H9 (cell line): ENCODE measurements around the gene PIP4P1. TPM values are rescaled to one million over a fixed set of nuclear protein-coding genes. Genes with fewer than 3 reads are reported as not detected.

ENCODE experiments used
- DNase-seq: peaks from one replicate; pipeline ENCODE4 v3.0.0-alpha.2; 2017
- H2AFZ ChIP-seq: one replicate; pipeline ENCODE4 v1.6.1; 2013; ENCODE audit warnings: mild to moderate bottlenecking, low read length, control low read depth, moderate library complexity
- H2AK5ac ChIP-seq: 2 replicates; pipeline ENCODE4 v1.6.1; 2013; ENCODE audit warnings: low read length, control low read depth, mixed read lengths; ENCODE audit not compliant: insufficient read length
- H2BK120ac ChIP-seq: one replicate; pipeline ENCODE4 v1.6.1; 2013; ENCODE audit warnings: low read depth, mild to moderate bottlenecking, low read length, control low read depth, inconsistent platforms; ENCODE audit not compliant: poor library complexity, severe bottlenecking
- H2BK12ac ChIP-seq: 2 replicates; pipeline ENCODE4 v1.6.1; 2013; ENCODE audit warnings: low read length, control low read depth, mixed read lengths, low read depth; ENCODE audit not compliant: insufficient read length
- H2BK15ac ChIP-seq: 2 replicates; pipeline ENCODE4 v1.6.1; 2013; ENCODE audit warnings: low read depth, low read length, control low read depth
- H2BK20ac ChIP-seq: one replicate; pipeline ENCODE4 v1.6.1; 2013; ENCODE audit warnings: low read depth, mild to moderate bottlenecking, low read length, control low read depth, inconsistent platforms; ENCODE audit not compliant: poor library complexity, severe bottlenecking
- H2BK5ac ChIP-seq: 2 replicates; pipeline ENCODE4 v1.6.1; 2013; ENCODE audit warnings: low read length, control low read depth, mixed read lengths; ENCODE audit not compliant: insufficient read length
- H3K14ac ChIP-seq: 2 replicates; pipeline ENCODE4 v1.6.1; 2013; ENCODE audit warnings: low read length, control low read depth; ENCODE audit not compliant: insufficient read depth
- H3K18ac ChIP-seq: 2 replicates; pipeline ENCODE4 v1.6.1; 2013; ENCODE audit warnings: low read depth, mild to moderate bottlenecking, mixed read lengths, low read length, control low read depth; ENCODE audit not compliant: insufficient read length
- H3K23ac ChIP-seq: 2 replicates; pipeline ENCODE4 v1.6.1; 2013; ENCODE audit warnings: low read length, control low read depth, mixed read lengths, low read depth; ENCODE audit not compliant: insufficient read length
- H3K23me2 ChIP-seq: 2 replicates; pipeline ENCODE4 v1.6.1; 2013; ENCODE audit warnings: low read depth, mild to moderate bottlenecking, mixed read lengths, low read length, control low read depth; ENCODE audit not compliant: insufficient read length, poor library complexity, severe bottlenecking
- H3K27ac ChIP-seq: 2 replicates; pipeline ENCODE4 v1.5.1; 2013; ENCODE audit warnings: low read length, control low read depth, mixed read lengths, low read depth; ENCODE audit not compliant: insufficient read length
- H3K27me3 ChIP-seq: 2 replicates; pipeline ENCODE4 v1.6.1; 2013; ENCODE audit warnings: low read length, control low read depth, inconsistent platforms; ENCODE audit not compliant: insufficient read depth
- H3K4ac ChIP-seq: 2 replicates; pipeline ENCODE4 v1.6.1; 2013; ENCODE audit warnings: low read depth, mild to moderate bottlenecking, control low read depth, inconsistent platforms, low read length, moderate library complexity
- H3K4me1 ChIP-seq: 2 replicates; pipeline ENCODE4 v1.6.1; 2013; ENCODE audit warnings: low read length, control low read depth, inconsistent platforms; ENCODE audit not compliant: insufficient read depth
- H3K4me2 ChIP-seq: 2 replicates; pipeline ENCODE4 v1.6.1; 2013; ENCODE audit warnings: low read length, control low read depth, mixed read lengths; ENCODE audit not compliant: insufficient read length, insufficient read depth
- H3K56ac ChIP-seq: 2 replicates; pipeline ENCODE4 v1.6.1; 2013; ENCODE audit warnings: low read depth, mild to moderate bottlenecking, mixed read lengths, low read length, control low read depth; ENCODE audit not compliant: insufficient read length
- H3K79me1 ChIP-seq: 2 replicates; pipeline ENCODE4 v1.6.1; 2013; ENCODE audit warnings: low read depth, mild to moderate bottlenecking, moderate library complexity, low read length, control low read depth, inconsistent platforms; ENCODE audit not compliant: insufficient read depth, poor library complexity, severe bottlenecking
- H3K79me2 ChIP-seq: 2 replicates; pipeline ENCODE4 v1.6.1; 2013; ENCODE audit warnings: low read length, control low read depth, inconsistent platforms; ENCODE audit not compliant: insufficient read depth
- H3K9ac ChIP-seq: 2 replicates; pipeline ENCODE4 v1.6.1; 2013; ENCODE audit warnings: low read length, control low read depth, mixed read lengths; ENCODE audit not compliant: insufficient read length; ENCODE audit errors: extremely low read depth
- H3K9me3 ChIP-seq: one replicate; pipeline ENCODE4 v1.6.1; 2013; ENCODE audit warnings: low read depth, low read length, inconsistent platforms; ENCODE audit not compliant: control insufficient read depth
- H3T11ph ChIP-seq: one replicate; pipeline ENCODE4 v1.6.1; 2013; ENCODE audit warnings: mild to moderate bottlenecking, low read length, control low read depth, inconsistent platforms
- H4K20me1 ChIP-seq: one replicate; pipeline ENCODE4 v1.6.1; 2013; ENCODE audit not compliant: control insufficient read depth, insufficient read length, insufficient read depth
- H4K5ac ChIP-seq: 2 replicates; pipeline ENCODE4 v1.6.1; 2013; ENCODE audit warnings: low read depth, mild to moderate bottlenecking, mixed read lengths, low read length, control low read depth; ENCODE audit not compliant: insufficient read length
- H4K8ac ChIP-seq: replicated peaks from 2 replicates; pipeline ENCODE4 v1.6.1; 2013; ENCODE audit warnings: low read length, control low read depth, mixed read lengths, low read depth; ENCODE audit not compliant: insufficient read length
- H4K91ac ChIP-seq: 2 replicates; pipeline ENCODE4 v1.6.1; 2013; ENCODE audit warnings: low read depth, mild to moderate bottlenecking, moderate library complexity, mixed read lengths, low read length, control low read depth; ENCODE audit not compliant: insufficient read length
- H3K27ac Mint-ChIP-seq, 3 experiments: 2 replicates in 2 of 3; 3 replicates in 1 of 3; pipeline ENCODE4 v1.8.0; 2020 to 2021; ENCODE audit warnings: mixed read lengths in 3 of 3, mild to moderate bottlenecking in 1 of 3, moderate library complexity in 1 of 3
- H3K27me3 Mint-ChIP-seq: 2 replicates; pipeline ENCODE4 v1.8.0; 2021; ENCODE audit warnings: low read depth, mild to moderate bottlenecking, moderate library complexity, mixed read lengths
- H3K36me3 Mint-ChIP-seq, 3 experiments: 2 replicates in 2 of 3; 3 replicates in 1 of 3; pipeline ENCODE4 v1.8.0; 2020 to 2021; ENCODE audit warnings: low read depth in 3 of 3, mixed read lengths in 3 of 3; ENCODE audit not compliant: insufficient read depth in 1 of 3
- H3K4me1 Mint-ChIP-seq, 2 experiments: 2 replicates each; pipeline ENCODE4 v1.8.0; 2020; ENCODE audit warnings: mixed read lengths in 2 of 2
- H3K4me3 Mint-ChIP-seq, 2 experiments: 2 replicates in 1 of 2; 3 replicates in 1 of 2; pipeline ENCODE4 v1.8.0; 2020 to 2021; ENCODE audit warnings: mild to moderate bottlenecking in 2 of 2, mixed read lengths in 2 of 2, moderate library complexity in 1 of 2
- H3K9me3 Mint-ChIP-seq, 2 experiments: 2 replicates in 1 of 2; 3 replicates in 1 of 2; pipeline ENCODE4 v1.8.0; 2020; ENCODE audit warnings: mild to moderate bottlenecking in 2 of 2, mixed read lengths in 2 of 2, moderate library complexity in 1 of 2
- CTCF ChIP-seq: fragments of 200-600 bp; sonication (generic); conservative IDR thresholded peaks from 3 replicates; pipeline ENCODE4 v1.8.0; 2021; ENCODE audit warnings: antibody characterized with exemption, mild to moderate bottlenecking
- WGBS: extraction: QIAGEN DNeasy Blood & Tissue Kit; methylation state at CpG from one replicate; pipeline ENCODE4 v1.1.7; 2013; ENCODE audit warnings: missing lambda C conversion rate, low lambda C conversion rate, mixed read lengths; ENCODE audit not compliant: insufficient read length; ENCODE audit errors: extremely low coverage; 5-methylcytosine and 5-hydroxymethylcytosine counted together
- total RNA-seq: library from RNA; stranded (reverse); gene quantifications from 2 replicates; pipeline ENCODE4 v1.2.1, GENCODE V29; 2021

PIP4P1 gene
- total RNA-seq, 1 experiment from 2014 or later: 41.6 TPM

GRCh38 chr14:20482382-20482781 is 21.1 kb upstream of the PIP4P1 start:
- Histone ChIP-seq H2BK20ac (no peak overlapping the region), H2BK120ac (no peak overlapping the region), H3K79me2 (no peaks in the 10 kb centered on the region), H3K27me3 (no peaks in the 10 kb centered on the region), H3K23me2 (no peaks in the 10 kb centered on the region), H3K14ac (no peak overlapping the region), H4K8ac (no peak overlapping the region), H3K18ac (no peak overlapping the region), H3K4me2 (no peak overlapping the region), H4K5ac (no peak overlapping the region), H2AFZ (no peak overlapping the region), H2BK15ac (no peak overlapping the region), H4K91ac (no peak overlapping the region), H3K4me1 (peaks cover 7% of the 10 kb centered on the region; the same call in 1 of the 2 replicates), H3T11ph (no peak overlapping the region), H3K56ac (no peak overlapping the region), H4K20me1 (no peaks in the 10 kb centered on the region), H2BK12ac (no peak overlapping the region), H3K4ac (no peak overlapping the region), H3K9me3 (no peaks in the 10 kb centered on the region), H2AK5ac (no peak overlapping the region), H3K9ac (no peak overlapping the region), H2BK5ac (no peak overlapping the region), H3K23ac (no peak overlapping the region), H3K27ac (no peak overlapping the region), H3K79me1 (no peaks in the 10 kb centered on the region)
- Mint-ChIP-seq H3K9me3 (no peaks in the 10 kb centered on the region), H3K4me3 (no peak overlapping the region), H3K27ac (no peak overlapping the region), H3K27me3 (no peaks in the 10 kb centered on the region), H3K4me1 (peaks cover 32 to 37% of the 10 kb centered on the region in 2 experiments), H3K36me3 (peaks cover 3 to 9% (median 8%) of the 10 kb centered on the region in 3 experiments; a peak in 5 of 7 replicates)
- TF ChIP-seq CTCF: no peak
- DNase-seq: no peak
- WGBS: no CpG with 5 or more reads among the region's 5 CpGs
